Tibial nerve (tissue), 3 donors: ENCODE data around the gene BMPR1A.

Source experiments
- CTCF ChIP-seq, 5 experiments: fragments of 200-600 bp in 3 of 5; fragments of 450-650 bp in 2 of 5; sonication (generic) in 3 of 5; IDR thresholded peaks; one replicate each; pipeline ENCODE4 v1.5.1; 2016 to 2019; ENCODE audit warnings: antibody characterized with exemption in 5 of 5, mild to moderate bottlenecking in 3 of 5, moderate library complexity in 2 of 5
- POLR2A ChIP-seq, 2 donors: fragments of 450-650 bp; IDR thresholded peaks; one replicate each; pipeline ENCODE4 v1.6.1; 2017; ENCODE audit warnings: antibody characterized with exemption in 2 of 2, mild to moderate bottlenecking in 2 of 2, moderate library complexity in 2 of 2

GRCh38 chr10:86941426-86941825, 185.0 kb downstream of the BMPR1A start:
- TF ChIP-seq CTCF (IDR thresholded peaks at IDR 0.05), result no peak
- no peak for TF ChIP-seq POLR2A (IDR thresholded peaks at IDR 0.05)
